Liver (tissue), 9 donors: ENCODE data around the gene KRTAP4-5. TPM values are rescaled to one million over a fixed set of nuclear protein-coding genes. Genes with fewer than 3 reads are reported as not detected.
"Not testable (repeated sequence)": the region's sequence is repeated elsewhere in the genome, so short reads cannot be mapped to it uniquely, and the experiment has no call there.

Experiments
- DNase-seq: peaks from one replicate; pipeline ENCODE4 v3.0.0-alpha.2; 2017; ENCODE audit warnings: low spot score
- H3K27ac ChIP-seq, 2 donors: one replicate each; pipeline ENCODE4 v1.7.0; 2013; ENCODE audit warnings: inconsistent platforms in 2 of 2, low read length in 2 of 2, control low read depth in 1 of 2, low read depth in 1 of 2, mild to moderate bottlenecking in 1 of 2
- H3K27me3 ChIP-seq, 4 donors: one replicate each; pipeline versions ENCODE4 v1.6.1 to v1.7.0; 2013; ENCODE audit warnings: low read length in 3 of 4, inconsistent platforms in 1 of 4, mild to moderate bottlenecking in 1 of 4, moderate library complexity in 1 of 4; ENCODE audit not compliant: control insufficient read depth in 4 of 4, insufficient read depth in 4 of 4
- H3K36me3 ChIP-seq, 4 donors: one replicate each; pipeline versions ENCODE4 v1.6.1 to v1.7.0; 2013; ENCODE audit warnings: low read length in 3 of 4, mild to moderate bottlenecking in 3 of 4, low read depth in 1 of 4, moderate library complexity in 1 of 4; ENCODE audit not compliant: control insufficient read depth in 4 of 4, insufficient read depth in 3 of 4
- H3K4me1 ChIP-seq, 4 donors: one replicate each; pipeline versions ENCODE4 v1.6.1 to v1.7.0; 2013; ENCODE audit warnings: low read length in 3 of 4, mild to moderate bottlenecking in 3 of 4, moderate library complexity in 1 of 4; ENCODE audit not compliant: control insufficient read depth in 4 of 4, insufficient read depth in 4 of 4
- H3K4me3 ChIP-seq, 3 donors: one replicate each; pipeline versions ENCODE4 v1.6.1 to v1.7.0; 2013; ENCODE audit warnings: low read length in 3 of 3, control low read depth in 1 of 3, low read depth in 1 of 3, mild to moderate bottlenecking in 1 of 3
- H3K9ac ChIP-seq, 2 donors: one replicate each; pipeline ENCODE4 v1.7.0; 2013; ENCODE audit warnings: low read length in 2 of 2, mild to moderate bottlenecking in 2 of 2, moderate library complexity in 2 of 2, control low read depth in 1 of 2, low read depth in 1 of 2
- H3K9me3 ChIP-seq, 4 donors: one replicate each; pipeline versions ENCODE4 v1.6.1 to v1.7.0; 2013; ENCODE audit warnings: low read length in 3 of 4; ENCODE audit not compliant: control insufficient read depth in 4 of 4
- ATF3 ChIP-seq: IDR thresholded peaks from 2 replicates; pipeline ENCODE4 v1.6.1; 2016; ENCODE audit warnings: antibody characterized with exemption
- CTCF ChIP-seq: fragments of 150-350 bp; IDR thresholded peaks from 2 replicates; pipeline ENCODE4 v1.5.1; 2017; ENCODE audit warnings: improper control_type of control experiment, low read depth, low read length; ENCODE audit not compliant: missing input control
- EGR1 ChIP-seq, 2 donors: IDR thresholded peaks; 2 replicates each; pipeline ENCODE4 v1.6.1; 2016 to 2018; ENCODE audit warnings: antibody characterized with exemption in 2 of 2, low read depth in 2 of 2
- FOXA1 ChIP-seq: IDR thresholded peaks from 2 replicates; pipeline ENCODE4 v1.6.1; 2016; ENCODE audit warnings: antibody characterized with exemption
- FOXA2 ChIP-seq: IDR thresholded peaks from 2 replicates; pipeline ENCODE4 v1.6.1; 2016; ENCODE audit warnings: antibody characterized with exemption
- GABPA ChIP-seq, 2 donors: IDR thresholded peaks in 1 of 2; conservative IDR thresholded peaks in 1 of 2; 2 replicates each; pipeline ENCODE4 v1.6.1; 2016; ENCODE audit warnings: antibody characterized with exemption in 2 of 2, mild to moderate bottlenecking in 1 of 2, moderate library complexity in 1 of 2
- HNF4G ChIP-seq: IDR thresholded peaks from 2 replicates; pipeline ENCODE4 v1.6.1; 2016; ENCODE audit warnings: antibody characterized with exemption
- JUND ChIP-seq, 2 donors: IDR thresholded peaks; 2 replicates each; pipeline ENCODE4 v1.6.1; 2016; ENCODE audit warnings: antibody characterized with exemption in 2 of 2
- NR2F2 ChIP-seq: IDR thresholded peaks from 2 replicates; pipeline ENCODE4 v1.6.1; 2016; ENCODE audit warnings: antibody characterized with exemption
- REST ChIP-seq: IDR thresholded peaks from 2 replicates; pipeline ENCODE4 v1.6.1; 2016; ENCODE audit warnings: antibody characterized with exemption, mild to moderate bottlenecking
- RXRA ChIP-seq, 2 donors: IDR thresholded peaks; 2 replicates each; pipeline ENCODE4 v1.6.1; 2017 to 2018; ENCODE audit warnings: antibody characterized with exemption in 2 of 2, mild to moderate bottlenecking in 1 of 2
- SP1 ChIP-seq: IDR thresholded peaks from 2 replicates; pipeline ENCODE4 v1.6.1; 2018; ENCODE audit warnings: antibody characterized with exemption, mild to moderate bottlenecking
- TAF1 ChIP-seq: conservative IDR thresholded peaks from 2 replicates; pipeline ENCODE4 v1.6.1; 2016; ENCODE audit warnings: antibody characterized with exemption, mild to moderate bottlenecking
- YY1 ChIP-seq: IDR thresholded peaks from 2 replicates; pipeline ENCODE4 v1.6.1; 2016; ENCODE audit warnings: antibody characterized with exemption, mild to moderate bottlenecking
- WGBS: extraction: QIAGEN DNeasy Blood & Tissue Kit; methylation state at CpG from one replicate; pipeline ENCODE4 v1.1.7; 2013; 5-methylcytosine and 5-hydroxymethylcytosine counted together
- polyA plus RNA-seq, 2 donors: library from polyadenylated mRNA; stranded (reverse) in 1 of 2; unstranded in 1 of 2; fragments of 200-250 nt in 1 of 2; fragments of >200 nt in 1 of 2; fragmentation: Nextera tagmentation in 1 of 2; extraction: Ambion mirVana in 1 of 2; gene quantifications; one replicate each; pipeline versions ENCODE4 v1.2.1 to v1.2.3, GENCODE V29; 2013 to 2015
- total RNA-seq, 2 donors: library from RNA; depleted of rRNA; stranded (reverse); fragments of >200 nt; gene quantifications; one replicate each; pipeline ENCODE4 v1.2.3, GENCODE V29; 2014
- TF ChIP-seq, protein P1 (sequence below): IDR thresholded peaks from 2 replicates; pipeline ENCODE4 v1.6.1; 2016; ENCODE audit warnings: antibody characterized with exemption
- TF ChIP-seq, protein P2 (sequence below): IDR thresholded peaks from 2 replicates; pipeline ENCODE4 v1.6.1; 2016; ENCODE audit warnings: antibody characterized with exemption
- donor health status: healthy.
- donor health status: healthy.
- donor health status: healthy.
- donor health status: healthy.
- donor health status: healthy.

KRTAP4-5 gene
- total and polyA plus RNA-seq, 4 donors: not detected

- Histone ChIP-seq H3K4me1 (no peaks in the 10 kb centered on the region), H3K36me3 (no peaks in the 10 kb centered on the region), H3K27ac (no peak within 1 kb of the TSS), H3K4me3 (no peak within 1 kb of the TSS), H3K9ac (no peak within 1 kb of the TSS), H3K9me3 (no peaks in the 10 kb centered on the region), H3K27me3 (peaks cover 0 to 5% (median under 1%) of the 10 kb centered on the region in 4 donors)
- DNase-seq: no peak
- WGBS: 76% methylated on average over 1 of the region's 1 CpG
- TF ChIP-seq RXRA (IDR thresholded peaks at IDR 0.05) (no peak), JUND (IDR thresholded peaks at IDR 0.05) (no peak), ATF3 (no peak), TAF1 (no peak), YY1 (no peak), GABPA (IDR thresholded peaks at IDR 0.05 in 1 of 2, conservative IDR thresholded peaks at IDR 0.05 in 1 of 2) (no peak), REST (no peak), CTCF (no peak), HNF4G (no peak), EGR1 (IDR thresholded peaks at IDR 0.05; ENCODE audit: low read depth in 2 of 2) (no peak), SP1 (no peak), NR2F2 (no peak), FOXA1 (no peak), FOXA2 (no peak)
- TF ChIP-seq, protein P1, sequence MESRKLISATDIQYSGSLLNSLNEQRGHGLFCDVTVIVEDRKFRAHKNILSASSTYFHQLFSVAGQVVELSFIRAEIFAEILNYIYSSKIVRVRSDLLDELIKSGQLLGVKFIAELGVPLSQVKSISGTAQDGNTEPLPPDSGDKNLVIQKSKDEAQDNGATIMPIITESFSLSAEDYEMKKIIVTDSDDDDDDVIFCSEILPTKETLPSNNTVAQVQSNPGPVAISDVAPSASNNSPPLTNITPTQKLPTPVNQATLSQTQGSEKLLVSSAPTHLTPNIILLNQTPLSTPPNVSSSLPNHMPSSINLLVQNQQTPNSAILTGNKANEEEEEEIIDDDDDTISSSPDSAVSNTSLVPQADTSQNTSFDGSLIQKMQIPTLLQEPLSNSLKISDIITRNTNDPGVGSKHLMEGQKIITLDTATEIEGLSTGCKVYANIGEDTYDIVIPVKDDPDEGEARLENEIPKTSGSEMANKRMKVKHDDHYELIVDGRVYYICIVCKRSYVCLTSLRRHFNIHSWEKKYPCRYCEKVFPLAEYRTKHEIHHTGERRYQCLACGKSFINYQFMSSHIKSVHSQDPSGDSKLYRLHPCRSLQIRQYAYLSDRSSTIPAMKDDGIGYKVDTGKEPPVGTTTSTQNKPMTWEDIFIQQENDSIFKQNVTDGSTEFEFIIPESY: no peak
- TF ChIP-seq, protein P2, sequence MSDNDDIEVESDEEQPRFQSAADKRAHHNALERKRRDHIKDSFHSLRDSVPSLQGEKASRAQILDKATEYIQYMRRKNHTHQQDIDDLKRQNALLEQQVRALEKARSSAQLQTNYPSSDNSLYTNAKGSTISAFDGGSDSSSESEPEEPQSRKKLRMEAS: no peak
Observed at GRCh38 chr17:41160648-41161047, 11.0 kb upstream of the KRTAP4-5 start, which contains the start of gene KRTAP4-4. Gene KRTAP4-4, minus strand, starts transcription at chr17:41160748. Its CDS starts 57 bp downstream, at chr17:41160691.

GRCh38 chr17:41160190-41160589 lies 10.6 kb upstream of the KRTAP4-5 start:
- not testable (repeated sequence) for H3K4me3 ChIP-seq, H3K9ac ChIP-seq, H3K27ac ChIP-seq, H3K9me3 ChIP-seq, H3K4me1 ChIP-seq, H3K36me3 ChIP-seq, DNase-seq, H3K27me3 ChIP-seq
- WGBS: 88% methylated on average over 3 of the region's 3 CpGs
